ENCODE results near the gene CDH23. TPM values are rescaled to one million over a fixed set of nuclear protein-coding genes. Genes with fewer than 3 reads are reported as not detected.

Gene CDH23
- total RNA-seq, 1 donor from 2014 or later: 1.3 TPM

- no peak overlapping the region for H3K4me3 Mint-ChIP-seq
- intact Hi-C loops (cut with micrococcal nuclease): loop anchor here (5.0 kb wide), 1 partner anchor 68 kb away; no protein-coding TSS in a partner anchor
- peaks cover 3% of the 10 kb centered on the region for H3K9me3 Mint-ChIP-seq
- H3K4me1 Mint-ChIP-seq: peaks cover 16% of the 10 kb centered on the region
- peak overlapping the region; percentile 46 for H3K27ac Mint-ChIP-seq
- no peak for DNase-seq
- H3K36me3 Mint-ChIP-seq (ENCODE audit: low read depth): no peaks in the 10 kb centered on the region
- H3K27me3 Mint-ChIP-seq: no peaks in the 10 kb centered on the region
Measured at GRCh38 chr10:71533936-71534335, 137.2 kb downstream of the CDH23 start.

DNA sequence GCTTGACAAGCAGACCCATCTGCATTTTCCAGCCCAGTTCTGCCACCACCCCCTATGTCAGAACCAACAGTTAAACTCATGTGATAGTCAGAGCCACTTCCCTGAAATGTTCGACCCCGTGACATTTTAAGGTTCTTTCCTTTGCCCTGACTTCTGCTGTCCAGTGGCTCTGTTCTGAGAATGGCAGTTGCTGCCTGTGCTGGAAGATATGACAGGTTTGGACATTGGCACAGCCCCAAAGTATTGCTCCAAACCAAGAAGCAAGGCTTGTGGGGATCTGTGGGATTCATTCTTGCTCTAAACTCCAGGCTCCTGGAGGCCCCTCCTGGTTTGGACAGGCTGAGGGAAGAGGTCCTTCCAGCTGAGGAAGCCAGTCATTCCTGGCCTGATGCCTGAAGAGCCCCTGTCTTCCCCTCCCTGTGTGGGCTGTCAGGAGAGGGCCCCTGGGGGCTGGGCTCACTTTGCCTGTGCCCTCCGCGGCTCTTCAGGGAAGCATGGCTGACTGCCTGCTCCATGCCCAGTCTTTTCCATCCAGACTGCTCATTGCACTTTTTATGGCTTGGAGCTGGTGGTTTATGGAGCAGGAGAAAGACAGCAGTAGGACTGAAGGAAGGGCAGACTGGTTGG lies 138.0 kb downstream of the CDH23 start:
- DNase-seq: no peak
- intact Hi-C loops (cut with micrococcal nuclease): loop anchor here (5.0 kb wide), 1 partner anchor 68 kb away; no protein-coding TSS in a partner anchor
- Mint-ChIP-seq H3K27me3 (no peaks in the 10 kb centered on the region), H3K27ac (peak overlapping the region; percentile 46), H3K9me3 (peaks cover 3% of the 10 kb centered on the region), H3K4me3 (no peak overlapping the region), H3K4me1 (peaks cover 16% of the 10 kb centered on the region), H3K36me3 (ENCODE audit: low read depth) (no peaks in the 10 kb centered on the region)

- no peaks in the 10 kb centered on the region for H3K27me3 Mint-ChIP-seq
- H3K9me3 Mint-ChIP-seq: peaks cover 3% of the 10 kb centered on the region
- peak overlapping the region; percentile 56 for H3K27ac Mint-ChIP-seq
- peaks cover 14% of the 10 kb centered on the region for H3K4me1 Mint-ChIP-seq
- H3K4me3 Mint-ChIP-seq: no peak overlapping the region
- H3K36me3 Mint-ChIP-seq (ENCODE audit: low read depth): no peaks in the 10 kb centered on the region
- no peak for DNase-seq
- intact Hi-C loops (cut with micrococcal nuclease): no loop called here
Measured at GRCh38 chr10:71536332-71536731, 139.6 kb downstream of the CDH23 start.

DNA sequence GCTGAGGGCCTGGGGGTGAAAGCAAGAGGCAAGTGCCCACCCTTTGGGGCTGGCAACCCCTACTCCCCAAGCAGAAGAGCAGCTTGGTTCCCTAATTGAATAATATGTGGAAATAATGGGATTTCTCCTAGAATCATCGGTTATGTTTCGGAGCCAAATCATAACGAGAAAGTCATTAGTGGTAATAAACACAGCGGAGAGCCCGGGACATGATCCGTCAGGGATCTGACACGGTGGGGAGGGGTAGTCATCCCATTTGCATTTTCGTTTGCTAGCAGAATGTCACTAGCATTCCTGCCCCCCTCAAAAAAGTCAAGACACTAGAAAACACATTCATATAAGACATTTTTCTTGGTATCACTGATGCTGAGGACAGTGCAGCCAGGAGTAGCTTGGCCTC lies 140.4 kb downstream of the CDH23 start:
- Mint-ChIP-seq H3K9me3 (peaks cover 3% of the 10 kb centered on the region), H3K27ac (no peak overlapping the region), H3K4me1 (peaks cover 7% of the 10 kb centered on the region), H3K36me3 (ENCODE audit: low read depth) (no peaks in the 10 kb centered on the region), H3K4me3 (no peak overlapping the region), H3K27me3 (no peaks in the 10 kb centered on the region)
- DNase-seq: no peak
- intact Hi-C loops (cut with micrococcal nuclease): no loop called here

GRCh38 chr10:71537681-71538080 lies 141.0 kb downstream of the CDH23 start:
- Mint-ChIP-seq H3K4me3 (no peak overlapping the region), H3K36me3 (ENCODE audit: low read depth) (no peaks in the 10 kb centered on the region), H3K9me3 (peaks cover 3% of the 10 kb centered on the region), H3K4me1 (peaks cover 6% of the 10 kb centered on the region), H3K27ac (no peak overlapping the region), H3K27me3 (no peaks in the 10 kb centered on the region)
- intact Hi-C loops (cut with micrococcal nuclease): no loop called here
- DNase-seq: no peak

- no peak for DNase-seq
- no peaks in the 10 kb centered on the region for H3K9me3 Mint-ChIP-seq
- no peaks in the 10 kb centered on the region for H3K27me3 Mint-ChIP-seq
- intact Hi-C loops (cut with micrococcal nuclease): no loop called here
- H3K4me3 Mint-ChIP-seq: no peak overlapping the region
- peaks cover 6% of the 10 kb centered on the region for H3K4me1 Mint-ChIP-seq
- H3K27ac Mint-ChIP-seq: no peak overlapping the region
- no peaks in the 10 kb centered on the region for H3K36me3 Mint-ChIP-seq (ENCODE audit: low read depth)
Measured at GRCh38 chr10:71538608-71539260, 142.0 kb downstream of the CDH23 start.

GRCh38 chr10:71539442-71540118 lies 142.9 kb downstream of the CDH23 start:
- Mint-ChIP-seq H3K27me3 (no peaks in the 10 kb centered on the region), H3K4me1 (peaks cover 6% of the 10 kb centered on the region), H3K4me3 (no peak overlapping the region), H3K27ac (no peak overlapping the region), H3K9me3 (no peaks in the 10 kb centered on the region), H3K36me3 (ENCODE audit: low read depth) (no peaks in the 10 kb centered on the region)
- DNase-seq: no peak
- intact Hi-C loops (cut with micrococcal nuclease): no loop called here

- H3K27me3 Mint-ChIP-seq: no peaks in the 10 kb centered on the region
- DNase-seq: no peak
- no peak overlapping the region for H3K4me3 Mint-ChIP-seq
- no peaks in the 10 kb centered on the region for H3K9me3 Mint-ChIP-seq
- intact Hi-C loops (cut with micrococcal nuclease): no loop called here
- H3K4me1 Mint-ChIP-seq: no peaks in the 10 kb centered on the region
- no peak overlapping the region for H3K27ac Mint-ChIP-seq
- H3K36me3 Mint-ChIP-seq (ENCODE audit: low read depth): no peaks in the 10 kb centered on the region
Measured at GRCh38 chr10:71542478-71542877, 145.8 kb downstream of the CDH23 start.

DNA sequence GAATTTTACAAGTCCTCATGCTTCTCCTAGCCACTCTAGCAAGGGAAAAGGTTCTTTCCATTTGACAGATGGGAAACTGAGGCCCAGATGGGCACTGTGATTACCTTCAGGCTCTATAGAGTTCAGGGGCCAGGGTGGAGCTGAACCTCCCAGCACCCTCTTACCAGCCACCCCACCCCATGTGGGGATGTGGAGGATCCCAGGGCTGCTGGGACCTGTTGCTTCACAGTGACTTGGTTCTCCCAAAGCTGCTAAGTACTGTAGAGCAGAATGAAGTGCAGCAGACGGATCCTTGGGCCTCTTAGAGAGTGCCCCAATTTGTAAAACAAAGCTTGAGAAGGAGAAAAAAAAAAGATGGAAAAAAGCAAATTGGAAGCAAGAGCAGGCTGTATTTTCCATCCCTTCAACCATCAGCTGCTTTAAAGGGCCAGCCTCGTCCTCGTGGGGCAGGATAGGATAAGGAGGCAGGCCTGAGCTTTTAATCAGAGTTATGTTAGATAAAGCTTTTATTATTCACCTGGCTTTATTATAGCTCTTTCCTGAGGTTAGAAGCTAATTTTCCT lies 147.0 kb downstream of the CDH23 start:
- Mint-ChIP-seq H3K27ac (no peak overlapping the region), H3K36me3 (ENCODE audit: low read depth) (no peaks in the 10 kb centered on the region), H3K9me3 (no peaks in the 10 kb centered on the region), H3K4me3 (no peak overlapping the region), H3K4me1 (no peaks in the 10 kb centered on the region), H3K27me3 (no peaks in the 10 kb centered on the region)
- no peak for DNase-seq
- intact Hi-C loops (cut with micrococcal nuclease): no loop called here

DNA sequence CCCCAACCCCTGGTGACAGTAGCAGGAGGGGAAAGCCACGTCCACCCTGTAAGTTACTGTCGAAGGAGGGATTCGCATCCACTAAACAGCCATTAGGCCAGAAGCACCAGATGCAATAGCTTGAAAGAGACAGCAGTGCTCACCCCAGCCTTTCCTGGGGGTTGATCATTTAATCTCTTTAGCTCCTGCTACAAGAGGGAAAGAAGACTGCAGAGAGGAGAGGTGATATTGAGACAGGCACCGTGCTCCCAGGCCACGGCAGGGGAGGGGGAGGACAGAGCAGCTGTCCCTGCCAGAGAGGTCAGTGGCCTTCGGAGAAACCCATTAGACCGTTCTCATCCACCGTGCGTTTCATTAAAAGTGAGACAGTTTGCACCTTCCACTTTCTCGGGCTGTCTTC lies 148.3 kb downstream of the CDH23 start:
- H3K36me3 Mint-ChIP-seq (ENCODE audit: low read depth): no peaks in the 10 kb centered on the region
- intact Hi-C loops (cut with micrococcal nuclease): no loop called here
- no peaks in the 10 kb centered on the region for H3K9me3 Mint-ChIP-seq
- H3K27me3 Mint-ChIP-seq: no peaks in the 10 kb centered on the region
- no peaks in the 10 kb centered on the region for H3K4me1 Mint-ChIP-seq
- DNase-seq: no peak
- H3K4me3 Mint-ChIP-seq: no peak overlapping the region
- H3K27ac Mint-ChIP-seq: no peak overlapping the region

- intact Hi-C loops (cut with micrococcal nuclease): no loop called here
- H3K27me3 Mint-ChIP-seq: no peaks in the 10 kb centered on the region
- no peaks in the 10 kb centered on the region for H3K9me3 Mint-ChIP-seq
- no peak for DNase-seq
- H3K36me3 Mint-ChIP-seq (ENCODE audit: low read depth): no peaks in the 10 kb centered on the region
- H3K27ac Mint-ChIP-seq: no peak overlapping the region
- H3K4me1 Mint-ChIP-seq: no peaks in the 10 kb centered on the region
- no peak overlapping the region for H3K4me3 Mint-ChIP-seq
Measured at GRCh38 chr10:71546220-71546619, 149.5 kb downstream of the CDH23 start.

DNA sequence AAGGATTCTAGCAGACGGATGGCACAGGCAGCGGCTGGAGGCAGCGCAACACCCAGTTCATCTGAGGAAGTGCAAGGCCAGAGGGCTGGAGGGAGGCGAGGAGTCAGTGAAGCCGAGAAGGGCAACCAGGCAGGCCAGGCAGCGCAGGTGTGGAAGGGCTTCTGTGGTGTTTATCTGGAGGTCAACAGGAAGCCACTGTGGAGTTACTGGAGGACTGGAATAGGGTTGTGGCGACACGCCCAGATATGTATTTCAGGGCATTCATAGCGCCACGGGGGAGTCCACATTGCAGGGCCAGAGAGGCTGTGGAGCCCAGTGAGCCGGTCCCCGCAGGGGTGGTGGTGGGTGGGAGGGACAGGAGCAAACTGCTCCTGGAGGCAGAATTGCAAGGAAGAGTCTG lies 150.6 kb downstream of the CDH23 start:
- no peak overlapping the region for H3K4me3 Mint-ChIP-seq
- H3K27ac Mint-ChIP-seq: no peak overlapping the region
- no peak for DNase-seq
- intact Hi-C loops (cut with micrococcal nuclease): no loop called here
- H3K36me3 Mint-ChIP-seq (ENCODE audit: low read depth): no peaks in the 10 kb centered on the region
- H3K9me3 Mint-ChIP-seq: no peaks in the 10 kb centered on the region
- no peaks in the 10 kb centered on the region for H3K4me1 Mint-ChIP-seq
- no peaks in the 10 kb centered on the region for H3K27me3 Mint-ChIP-seq

- peak; percentile 79 for DNase-seq
- no peak overlapping the region for H3K27ac Mint-ChIP-seq
- H3K4me1 Mint-ChIP-seq: no peaks in the 10 kb centered on the region
- intact Hi-C loops (cut with micrococcal nuclease): no loop called here
- no peak overlapping the region for H3K4me3 Mint-ChIP-seq
- H3K27me3 Mint-ChIP-seq: no peaks in the 10 kb centered on the region
- no peaks in the 10 kb centered on the region for H3K9me3 Mint-ChIP-seq
- H3K36me3 Mint-ChIP-seq (ENCODE audit: low read depth): no peaks in the 10 kb centered on the region
Measured at GRCh38 chr10:71547876-71548846, 151.4 kb downstream of the CDH23 start.

Data from activated CD4-positive, alpha-beta T cell treated with anti-CD3 and anti-CD28 coated beads, Interleukin-2, amount 10 ng/mL, durations not matched to agents 24 days and 14 days (primary cell).